ENCODE data around the gene CBX2. TPM values are rescaled to one million over a fixed set of nuclear protein-coding genes. Genes with fewer than 3 reads are reported as not detected.
"Not testable (repeated sequence)": the region's sequence is repeated elsewhere in the genome, so short reads cannot be mapped to it uniquely, and the experiment has no call there.

CBX2 gene
- total RNA-seq, 4 donors from 2014 or later, result 0.81 to 2.5 (median 2.0) TPM

- H3K4me3 ChIP-seq, result no peak overlapping the region
- H3K36me3 ChIP-seq, result no peaks in the 10 kb centered on the region
- H3K4me1 ChIP-seq, result no peaks in the 10 kb centered on the region
- no peak for ATAC-seq
- H3K9me3 ChIP-seq, result no peaks in the 10 kb centered on the region
- 84 to 95% methylated on average over 8 to 13 of the region's 28 CpGs for WGBS, 2 donors (ENCODE audit: low coverage in 1 of 2)
- no peak for TF ChIP-seq CTCF (IDR thresholded peaks at IDR 0.05)
- peaks cover 65% of the 10 kb centered on the region for H3K27me3 ChIP-seq
- H3K27ac ChIP-seq, result no peak overlapping the region
Measured at GRCh38 chr17:79769570-79770506, 8.1 kb upstream of the CBX2 start.

GRCh38 chr17:79771276-79771675 lies 6.7 kb upstream of the CBX2 start:
- Histone ChIP-seq H3K36me3 (no peaks in the 10 kb centered on the region), H3K27me3 (peaks cover 74% of the 10 kb centered on the region), H3K9me3 (no peaks in the 10 kb centered on the region), H3K27ac (no peak overlapping the region), H3K4me1 (no peaks in the 10 kb centered on the region), H3K4me3 (no peak overlapping the region)
- ATAC-seq, result no peak
- WGBS, 2 donors (ENCODE audit: low coverage in 1 of 2), result 70 to 92% methylated on average over 2 to 6 of the region's 6 CpGs
- no peak for TF ChIP-seq POLR2AphosphoS5 (IDR thresholded peaks at IDR 0.05)
- no peak for TF ChIP-seq POLR2A (IDR thresholded peaks at IDR 0.05)

GRCh38 chr17:79772726-79773125 lies 5.2 kb upstream of the CBX2 start:
- Histone ChIP-seq H3K27me3 (peaks cover 85% of the 10 kb centered on the region), H3K4me1 (peaks cover 0 to 11% (median 0%) of the 10 kb centered on the region in 3 donors)
- H3K4me3 ChIP-seq, H3K9me3 ChIP-seq, H3K36me3 ChIP-seq, H3K27ac ChIP-seq, ATAC-seq: not testable (repeated sequence)
- WGBS, 2 donors (ENCODE audit: low coverage in 1 of 2), result 87% methylated on average over 4 of the region's 9 CpGs; no CpG with 5 or more reads in 1 of the 2 donors

GRCh38 chr17:79774561-79774975 lies 3.4 kb upstream of the CBX2 start:
- no peak for ATAC-seq
- 81 to 100% methylated on average over 2 to 3 of the region's 8 CpGs for WGBS, 2 donors (ENCODE audit: low coverage in 1 of 2)

GRCh38 chr17:79775632-79776031 lies 2.3 kb upstream of the CBX2 start:
- no peak overlapping the region for H3K27ac ChIP-seq
- no peaks in the 10 kb centered on the region for H3K36me3 ChIP-seq
- no peak overlapping the region for H3K4me3 ChIP-seq
- peaks cover 0 to 23% (median 3%) of the 10 kb centered on the region in 3 donors for H3K4me1 ChIP-seq
- H3K9me3 ChIP-seq, result no peaks in the 10 kb centered on the region
- ATAC-seq, result no peak
- peaks cover 94% of the 10 kb centered on the region for H3K27me3 ChIP-seq
- WGBS, 2 donors (ENCODE audit: low coverage in 1 of 2), result 76 to 77% methylated on average over 5 to 6 of the region's 6 CpGs
- TF ChIP-seq EP300 (IDR thresholded peaks at IDR 0.05), result no peak
- TF ChIP-seq POLR2AphosphoS5 (IDR thresholded peaks at IDR 0.05), result no peak
- no peak for TF ChIP-seq POLR2A (IDR thresholded peaks at IDR 0.05)
- no peak for TF ChIP-seq CTCF (IDR thresholded peaks at IDR 0.05)

More at GRCh38 chr17:79774561-79774975, 3.4 kb upstream of the CBX2 start:
- Histone ChIP-seq H3K9me3 (no peaks in the 10 kb centered on the region), H3K27ac (no peak overlapping the region), H3K36me3 (no peaks in the 10 kb centered on the region), H3K4me3 (no peak overlapping the region), H3K4me1 (peaks cover 0 to 23% (median 3%) of the 10 kb centered on the region in 3 donors), H3K27me3 (peaks cover 92% of the 10 kb centered on the region)
- no peak for TF ChIP-seq EP300 (IDR thresholded peaks at IDR 0.05)
- no peak for TF ChIP-seq CTCF (IDR thresholded peaks at IDR 0.05)
- no peak for TF ChIP-seq POLR2AphosphoS5 (IDR thresholded peaks at IDR 0.05)
- no peak for TF ChIP-seq POLR2A (IDR thresholded peaks at IDR 0.05)
